ENCODE measurements around the gene ALG6.
A peak's percentile ranks its signal among the peaks of the same experiment; 100 is the strongest.
"Not testable (repeated sequence)": the region's sequence is repeated elsewhere in the genome, so short reads cannot be mapped to it uniquely, and the experiment has no call there.

Gene ALG6

GRCh38 chr1:63414691-63415365, 47.4 kb downstream of the ALG6 start:
- DNase-seq (ENCODE audit: low read depth): no peak

DNA sequence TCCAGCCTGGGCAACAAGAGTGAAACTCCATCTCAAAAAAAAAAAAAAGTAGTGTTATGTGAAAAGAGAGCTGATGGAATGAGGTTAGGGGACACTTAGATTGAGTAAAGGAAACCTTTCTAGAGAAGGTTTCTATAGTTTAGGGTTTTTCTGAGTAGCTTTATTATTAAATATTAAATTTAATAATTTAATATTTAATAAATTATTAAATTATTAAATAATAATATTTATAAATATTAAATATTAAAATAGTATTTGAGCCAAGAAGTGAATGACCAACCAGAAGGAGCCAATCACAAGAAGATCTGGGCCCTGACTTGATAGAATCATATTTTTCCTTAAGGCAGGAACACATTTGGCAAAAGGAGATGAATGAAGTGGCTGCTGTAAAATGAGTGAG, 50.7 kb downstream of the ALG6 start:
- no peak for DNase-seq (ENCODE audit: low read depth)

- DNase-seq (ENCODE audit: low read depth): not testable (repeated sequence)
Observed at GRCh38 chr1:63420746-63421145, 53.3 kb downstream of the ALG6 start.

GRCh38 chr1:63423649-63424048, 56.2 kb downstream of the ALG6 start:
- DNase-seq (ENCODE audit: low read depth): no peak

- DNase-seq (ENCODE audit: low read depth): no peak
Observed at GRCh38 chr1:63428815-63429214, 61.4 kb downstream of the ALG6 start.

GRCh38 chr1:63429281-63429680, 61.9 kb downstream of the ALG6 start:
- DNase-seq (ENCODE audit: low read depth): no peak

DNA sequence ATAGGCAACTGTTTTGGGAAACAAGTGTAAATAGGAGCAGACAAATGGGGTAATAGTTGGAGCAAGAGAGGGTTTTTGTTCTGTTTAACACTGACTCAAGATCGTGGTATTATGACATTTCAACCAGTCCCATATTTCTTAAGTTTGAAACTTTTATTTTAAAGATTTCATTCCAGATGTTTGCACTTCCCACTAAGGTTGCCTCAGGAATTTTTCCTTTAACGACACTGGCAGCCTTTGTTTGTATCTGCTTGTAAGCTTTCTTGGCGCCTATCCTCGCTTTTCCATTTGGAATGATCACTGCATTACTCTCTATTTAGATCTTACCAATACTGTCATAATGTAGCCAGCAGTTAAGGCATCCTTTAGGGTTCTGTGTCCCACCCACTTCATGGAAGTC, 67.7 kb downstream of the ALG6 start:
- peak; percentile 24 for DNase-seq (ENCODE audit: low read depth)

DNA sequence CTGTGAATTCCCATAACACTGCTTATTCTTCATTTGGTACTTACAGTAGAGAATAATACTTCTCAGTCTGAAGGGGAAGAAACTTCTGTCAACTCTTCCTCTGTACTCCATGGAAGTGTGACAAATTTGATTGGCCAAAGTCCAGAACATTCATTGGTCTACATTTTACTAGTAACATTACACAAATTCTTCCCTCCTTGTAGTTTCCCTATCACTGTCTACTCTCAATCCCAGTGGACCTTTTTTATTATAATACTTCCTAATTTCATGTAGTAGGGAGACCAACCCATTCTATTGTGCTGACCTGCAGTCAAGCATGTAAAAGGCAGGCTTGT, 74.7 kb downstream of the ALG6 start:
- DNase-seq (ENCODE audit: low read depth): no peak

GRCh38 chr1:63448731-63449246, 81.4 kb downstream of the ALG6 start:
- DNase-seq (ENCODE audit: low read depth): no peak

- no peak for DNase-seq (ENCODE audit: low read depth)
Observed at GRCh38 chr1:63450416-63450815, 83.0 kb downstream of the ALG6 start.

DNA sequence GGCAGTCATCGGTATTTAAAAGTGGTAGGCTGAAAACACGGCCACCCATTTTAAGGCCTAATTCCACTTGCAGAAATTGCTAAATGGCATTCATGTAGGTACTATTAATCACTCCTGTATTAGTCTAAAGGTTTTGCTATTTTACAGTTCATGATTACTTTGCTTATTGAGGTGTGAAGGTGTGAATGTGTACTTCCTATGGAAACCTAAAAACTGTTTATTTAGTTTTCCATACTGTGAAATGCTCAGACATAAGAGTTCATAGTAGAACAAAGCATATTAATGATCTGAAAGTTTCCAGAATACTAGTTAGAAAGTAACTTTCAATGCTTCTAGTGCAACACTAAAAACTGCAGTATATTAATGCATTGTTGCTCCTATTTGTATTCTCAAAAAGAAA, 85.8 kb downstream of the ALG6 start:
- no peak for DNase-seq (ENCODE audit: low read depth)

DNA sequence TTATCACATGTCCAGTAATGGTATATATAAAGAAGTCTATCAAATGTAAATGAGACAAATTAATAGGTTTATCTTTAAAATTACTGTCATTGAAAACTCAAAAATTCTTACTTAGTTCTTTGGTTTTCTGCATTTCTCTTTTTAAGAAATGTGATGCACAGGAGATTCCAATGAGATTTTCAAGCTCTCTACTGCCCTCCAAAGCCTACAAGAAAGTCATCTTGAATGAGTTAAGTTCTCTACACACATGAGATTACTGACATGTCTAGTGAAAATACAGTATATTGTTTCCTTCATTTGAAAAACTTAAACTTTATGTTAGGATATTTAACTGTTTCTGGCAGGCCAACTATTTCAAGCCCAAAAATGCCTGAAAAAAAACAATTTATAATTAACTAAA, 86.8 kb downstream of the ALG6 start:
- no peak for DNase-seq (ENCODE audit: low read depth)

DNA sequence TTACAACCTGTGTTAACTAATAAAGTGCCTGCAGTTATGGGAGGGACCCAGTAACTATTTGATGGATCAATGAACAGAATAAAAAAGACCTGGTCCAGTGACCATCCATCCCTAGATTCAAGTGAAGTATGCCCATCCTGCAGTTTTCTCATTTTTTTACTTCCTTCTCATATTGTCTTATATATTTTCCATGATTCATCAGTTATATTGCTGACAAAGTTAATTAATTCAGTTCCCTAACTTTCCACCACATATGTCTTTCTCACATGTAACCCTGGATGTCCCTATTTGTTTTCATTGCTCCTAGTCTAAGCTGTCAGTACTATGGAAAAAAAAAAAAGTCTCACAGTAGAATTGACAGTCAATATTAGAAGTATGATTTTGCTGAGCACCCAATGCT, 91.3 kb downstream of the ALG6 start:
- no peak for DNase-seq (ENCODE audit: low read depth)

DNA sequence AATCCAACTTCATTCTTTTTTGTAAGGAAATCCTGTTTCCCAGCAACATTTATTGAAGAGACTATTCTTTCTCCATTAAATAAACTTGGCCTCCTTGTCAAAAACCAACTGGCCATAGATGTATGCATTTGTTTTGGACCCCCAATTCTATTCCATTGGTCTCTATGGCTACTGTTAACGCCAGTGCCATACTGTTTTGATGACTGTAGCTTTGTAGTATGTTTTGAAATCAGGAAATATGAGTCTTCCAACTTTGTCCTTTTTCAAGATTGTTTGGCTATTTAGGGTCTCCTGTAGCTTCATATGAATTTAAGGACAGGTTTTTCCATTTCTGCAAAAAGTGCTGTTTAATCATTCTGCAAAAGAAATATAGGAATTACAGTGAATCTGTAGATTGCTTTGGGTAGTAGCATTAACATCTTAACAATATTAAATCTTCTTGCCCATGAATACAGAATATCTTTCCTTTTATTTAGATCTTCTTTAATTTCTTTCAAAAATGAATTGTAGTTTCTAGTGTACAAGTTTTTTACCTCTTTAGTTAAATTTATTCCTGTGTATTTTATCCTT, 94.3 kb downstream of the ALG6 start:
- no peak for DNase-seq (ENCODE audit: low read depth)

- no peak for DNase-seq (ENCODE audit: low read depth)
Observed at GRCh38 chr1:63463248-63463647, 95.8 kb downstream of the ALG6 start.

GRCh38 chr1:63466181-63466580, 98.8 kb downstream of the ALG6 start:
- no peak for DNase-seq (ENCODE audit: low read depth)

- DNase-seq (ENCODE audit: low read depth): no peak
Observed at GRCh38 chr1:63466759-63467158, 99.3 kb downstream of the ALG6 start.

- not testable (repeated sequence) for DNase-seq (ENCODE audit: low read depth)
Observed at GRCh38 chr1:63468683-63469082, 101.3 kb downstream of the ALG6 start.

DNA sequence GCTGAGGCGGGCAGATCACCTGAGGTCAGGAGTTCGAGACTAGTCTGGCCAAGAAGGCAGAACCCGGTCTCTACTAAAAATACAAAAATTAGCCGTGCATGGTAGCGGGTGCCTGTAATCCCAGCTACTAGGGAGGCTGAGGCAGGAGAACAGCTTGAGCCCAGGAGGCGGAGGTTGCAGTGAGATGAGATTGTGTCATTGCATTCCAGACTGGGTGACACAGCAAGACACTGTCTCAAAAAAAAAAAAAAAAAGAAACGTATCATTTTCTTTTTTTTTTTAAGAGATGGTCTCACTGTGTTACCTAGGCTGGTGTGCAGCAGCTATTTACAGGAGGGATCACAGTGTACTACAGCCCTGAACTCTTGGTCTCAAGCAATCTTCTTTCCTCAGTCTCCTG, 108.3 kb downstream of the ALG6 start:
- no peak for DNase-seq (ENCODE audit: low read depth)

DNA sequence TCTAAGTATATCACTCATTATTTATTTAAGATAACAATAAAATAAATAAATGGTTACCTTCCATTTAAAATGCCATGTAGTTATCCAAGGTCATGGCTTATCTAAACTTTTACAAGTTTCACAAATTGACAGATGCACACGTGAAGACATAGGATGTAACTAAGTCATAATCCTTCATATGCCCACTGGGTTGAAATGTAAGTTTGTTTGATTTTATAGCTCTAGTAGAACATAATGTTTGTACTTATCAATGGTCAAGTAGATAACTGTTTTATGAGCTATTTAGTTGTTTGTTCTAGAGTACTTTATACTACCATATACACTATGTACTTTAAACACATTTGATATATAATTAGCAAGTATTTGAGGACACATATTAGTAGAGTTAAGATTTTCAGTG, 112.6 kb downstream of the ALG6 start:
- DNase-seq (ENCODE audit: low read depth): no peak

DNA sequence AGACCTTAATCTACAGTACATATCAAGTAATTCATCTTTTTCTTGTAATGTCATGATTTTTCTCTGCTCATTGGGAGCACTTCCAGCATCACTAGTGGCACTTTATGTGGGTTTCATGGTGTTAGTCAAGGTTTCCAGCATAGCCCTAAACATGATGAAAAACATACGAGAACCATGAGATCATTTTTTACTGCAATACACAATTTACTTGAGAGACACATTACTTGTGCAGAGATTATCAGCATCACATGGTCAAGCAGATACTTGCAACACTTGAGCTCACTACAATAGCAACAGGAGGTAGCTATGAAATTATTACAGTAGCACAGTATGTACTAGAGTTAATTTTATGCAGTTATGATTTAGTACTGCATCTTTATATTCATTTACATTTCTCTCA, 119.2 kb downstream of the ALG6 start:
- DNase-seq (ENCODE audit: low read depth): no peak

GRCh38 chr1:63487336-63488065, 120.1 kb downstream of the ALG6 start:
- DNase-seq (ENCODE audit: low read depth): no peak

Measured in GM04504 (cell line).